Mesendoderm (in vitro differentiated cells): Measurements from ENCODE around the gene CYP17A1. TPM values are rescaled to one million over a fixed set of nuclear protein-coding genes. Genes with fewer than 3 reads are reported as not detected.
A peak's percentile ranks its signal among the peaks of the same experiment; 100 is the strongest.

Experiments used
- DNase-seq: peaks from one replicate; pipeline ENCODE4 v3.0.0; 2013
- H2AK5ac ChIP-seq: 2 replicates; pipeline ENCODE4 v1.6.1; 2013; ENCODE audit warnings: low read length, inconsistent platforms
- H2BK120ac ChIP-seq: 2 replicates; pipeline ENCODE4 v1.6.1; 2013; ENCODE audit warnings: low read depth, mild to moderate bottlenecking, low read length, moderate library complexity, mixed read lengths
- H2BK15ac ChIP-seq: replicated peaks from 2 replicates; pipeline ENCODE4 v1.6.1; 2013; ENCODE audit warnings: low read depth, mild to moderate bottlenecking, moderate library complexity
- H2BK5ac ChIP-seq: 2 replicates; pipeline ENCODE4 v1.6.1; 2013; ENCODE audit warnings: low read length, inconsistent platforms
- H3K18ac ChIP-seq: 2 replicates; pipeline ENCODE4 v1.6.1; 2013; ENCODE audit warnings: mild to moderate bottlenecking, low read length, mixed read lengths
- H3K23ac ChIP-seq: one replicate; pipeline ENCODE4 v1.6.1; 2013; ENCODE audit warnings: low read length
- H3K27ac ChIP-seq: 2 replicates; pipeline ENCODE4 v1.5.1; 2013; ENCODE audit warnings: low read depth, mild to moderate bottlenecking, inconsistent platforms, low read length, moderate library complexity
- H3K27me3 ChIP-seq: 2 replicates; pipeline ENCODE4 v1.6.1; 2013; ENCODE audit warnings: low read length, control low read depth, mild to moderate bottlenecking, inconsistent platforms; ENCODE audit not compliant: insufficient read depth, poor library complexity
- H3K36me3 ChIP-seq: 2 replicates; pipeline ENCODE4 v1.6.1; 2013; ENCODE audit warnings: low read length, inconsistent platforms; ENCODE audit not compliant: control insufficient read depth, insufficient read depth
- H3K4ac ChIP-seq: one replicate; pipeline ENCODE4 v1.6.1; 2013; ENCODE audit warnings: low read depth, mild to moderate bottlenecking, low read length, moderate library complexity
- H3K4me1 ChIP-seq: 2 replicates; pipeline ENCODE4 v1.6.1; 2013; ENCODE audit warnings: low read depth, low read length, inconsistent platforms; ENCODE audit not compliant: control insufficient read depth
- H3K4me2 ChIP-seq: 2 replicates; pipeline ENCODE4 v1.6.1; 2013; ENCODE audit warnings: low read length
- H3K4me3 ChIP-seq: 2 replicates; pipeline ENCODE4 v1.5.1; 2013; ENCODE audit warnings: mild to moderate bottlenecking, low read length
- H3K56ac ChIP-seq: one replicate; pipeline ENCODE4 v1.6.1; 2013; ENCODE audit warnings: low read length
- H3K79me1 ChIP-seq: 2 replicates; pipeline ENCODE4 v1.6.1; 2013; ENCODE audit warnings: low read length, inconsistent platforms
- H3K79me2 ChIP-seq: 2 replicates; pipeline ENCODE4 v1.6.1; 2013; ENCODE audit warnings: mild to moderate bottlenecking, low read length; ENCODE audit not compliant: control insufficient read depth, insufficient read depth
- H3K9ac ChIP-seq: 2 replicates; pipeline ENCODE4 v1.6.1; 2013; ENCODE audit warnings: low read length, inconsistent platforms
- H4K5ac ChIP-seq: one replicate; pipeline ENCODE4 v1.6.1; 2013; ENCODE audit warnings: low read length
- H4K8ac ChIP-seq: one replicate; pipeline ENCODE4 v1.6.1; 2013; ENCODE audit warnings: low read depth, mild to moderate bottlenecking, control low read depth, low read length, moderate library complexity
- WGBS: extraction: QIAGEN DNeasy Blood & Tissue Kit; methylation state at CpG from one replicate; pipeline ENCODE4 v1.1.7; 2013; ENCODE audit warnings: low lambda C conversion rate, missing lambda C conversion rate; ENCODE audit not compliant: insufficient coverage; ENCODE audit errors: extremely low coverage; 5-methylcytosine and 5-hydroxymethylcytosine counted together
- small RNA-seq: library from polyadenylated mRNA; stranded (forward); fragments of <200 nt; extraction: miRNeasy Mini kit (QIAGEN cat#:217004); gene quantifications from one replicate; pipeline ENCODE3, GENCODE V24; 2013; ENCODE audit not compliant: insufficient read depth

CYP17A1 gene

DNA sequence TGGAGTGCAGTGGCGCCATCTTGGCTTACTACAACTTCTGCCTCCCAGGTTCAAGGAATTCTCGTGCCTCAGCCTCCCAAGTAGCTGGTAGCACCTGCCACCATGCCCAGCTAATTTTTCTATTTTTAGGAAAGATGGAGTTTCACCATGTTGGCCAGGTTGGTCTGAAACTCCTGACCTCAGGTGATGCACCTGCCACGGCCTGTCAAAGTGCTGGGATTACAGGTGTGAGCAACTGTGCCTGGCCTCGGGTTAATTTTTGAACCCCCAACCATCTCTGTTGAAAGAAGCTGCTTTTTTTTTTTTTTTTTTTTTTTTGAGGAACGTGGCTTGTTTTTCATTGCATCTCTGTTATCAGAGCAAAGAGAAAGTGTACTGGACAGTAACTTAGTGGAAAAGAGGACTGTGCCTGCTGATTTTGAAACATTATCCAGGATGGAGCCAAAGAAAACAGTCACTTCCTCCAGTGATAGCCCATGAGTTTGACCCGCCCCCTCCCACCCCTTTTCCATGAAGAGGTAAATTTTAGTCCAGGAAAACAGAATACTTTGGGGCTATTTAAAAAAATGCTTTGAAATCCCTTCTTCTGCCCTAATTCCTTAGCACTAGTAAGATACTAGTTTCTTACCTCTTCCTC is 55.2 kb downstream of the CYP17A1 start:
- H3K4ac ChIP-seq, result no peak overlapping the region
- no peaks in the 10 kb centered on the region for H3K27me3 ChIP-seq
- no peak overlapping the region for H3K4me2 ChIP-seq
- H3K56ac ChIP-seq, result no peak overlapping the region
- no peak overlapping the region for H2BK5ac ChIP-seq
- no peak overlapping the region for H4K8ac ChIP-seq
- WGBS, result no CpG with 5 or more reads among the region's 6 CpGs
- no peak overlapping the region for H3K27ac ChIP-seq
- H3K36me3 ChIP-seq, result no peaks in the 10 kb centered on the region
- no peak overlapping the region for H2BK120ac ChIP-seq
- H2BK15ac ChIP-seq, result no peak overlapping the region
- no peak overlapping the region for H3K23ac ChIP-seq
- H3K4me3 ChIP-seq, result no peak overlapping the region
- no peak overlapping the region for H3K9ac ChIP-seq
- H3K79me1 ChIP-seq, result peaks cover 7% of the 10 kb centered on the region
- DNase-seq, result no peak
- H3K4me1 ChIP-seq, result peaks cover 23% of the 10 kb centered on the region
- H4K5ac ChIP-seq, result no peak overlapping the region
- H3K18ac ChIP-seq, result no peak overlapping the region
- H3K79me2 ChIP-seq, result no peaks in the 10 kb centered on the region
- no peak overlapping the region for H2AK5ac ChIP-seq

DNA sequence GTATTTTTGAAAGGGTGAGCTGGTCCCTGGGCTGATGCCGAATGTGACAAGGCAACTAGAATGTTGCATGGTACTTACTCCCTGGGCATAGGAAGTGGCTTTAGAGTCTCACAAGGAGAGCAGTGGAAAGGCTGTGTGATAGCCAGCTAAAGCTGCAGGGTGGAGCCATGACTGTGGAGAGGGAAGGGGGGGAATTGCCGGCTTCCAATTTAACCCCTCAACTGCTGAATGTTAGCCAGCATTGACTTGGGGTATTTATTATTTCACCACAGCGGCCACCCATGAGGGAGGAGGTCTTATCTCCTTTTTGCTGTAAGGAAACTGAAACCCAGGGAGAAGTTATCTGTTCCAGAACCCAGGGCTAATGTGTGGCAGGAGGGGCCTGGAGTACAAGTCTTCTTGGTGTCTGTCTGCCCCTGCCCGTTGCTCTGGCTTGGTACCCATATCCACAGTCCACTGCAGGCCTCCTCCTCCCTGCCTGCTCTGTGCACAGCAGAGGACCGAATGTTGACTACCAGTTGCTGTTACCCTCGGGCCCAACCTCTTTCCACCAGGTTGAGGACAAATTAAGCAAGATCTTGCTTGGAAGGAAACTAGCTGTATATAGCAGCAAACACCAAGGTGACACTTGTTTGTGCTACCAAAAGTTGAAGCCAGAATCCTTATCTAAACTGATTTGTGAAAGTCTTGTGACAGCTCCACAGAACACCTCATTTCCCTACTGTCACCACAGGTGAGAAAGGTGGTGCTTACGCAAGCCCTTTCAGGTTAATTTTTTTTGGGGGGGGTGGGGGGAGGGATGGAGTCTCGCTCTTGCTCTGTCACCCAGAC is 55.9 kb downstream of the CYP17A1 start:
- Histone ChIP-seq H3K4me1 (peaks cover 26% of the 10 kb centered on the region), H3K79me1 (peaks cover 7% of the 10 kb centered on the region), H3K4ac (no peak overlapping the region), H2BK15ac (no peak overlapping the region), H4K5ac (no peak overlapping the region), H2BK120ac (no peak overlapping the region), H2AK5ac (no peak overlapping the region), H3K27me3 (no peaks in the 10 kb centered on the region), H3K23ac (no peak overlapping the region), H3K4me3 (no peak overlapping the region), H3K18ac (no peak overlapping the region), H3K79me2 (no peaks in the 10 kb centered on the region), H3K27ac (no peak overlapping the region), H3K4me2 (no peak overlapping the region), H3K56ac (no peak overlapping the region), H3K9ac (no peak overlapping the region), H3K36me3 (no peaks in the 10 kb centered on the region), H2BK5ac (no peak overlapping the region), H4K8ac (no peak overlapping the region)
- WGBS, result no CpG with 5 or more reads among the region's 8 CpGs
- peak; percentile 79 for DNase-seq

Small RNAs within 50 kb of the gene (small RNA-seq; reads per million reads assigned to genes)
- gene AS3MT (not detected), gene RF00026 (not detected), gene RNU6-1231P (not detected)
